PFSK-1 (cell line): Measurements from ENCODE around the gene CAMKMT.

Source experiments
- POLR2AphosphoS5 ChIP-seq: IDR thresholded peaks from 2 replicates; pipeline ENCODE4 v1.6.1; 2012; ENCODE audit warnings: low read depth, mild to moderate bottlenecking, control low read depth, low read length, moderate library complexity
- TF ChIP-seq, protein P1 (sequence below), 2 experiments: IDR thresholded peaks; 2 replicates each; pipeline versions ENCODE4 v1.6.1 to v1.8.0; 2011 to 2012; ENCODE audit warnings: low read depth in 2 of 2, low read length in 2 of 2, control low read depth in 1 of 2, inconsistent platforms in 1 of 2, mild to moderate bottlenecking in 1 of 2, moderate library complexity in 1 of 2; ENCODE audit not compliant: insufficient read depth in 1 of 2

GRCh38 chr2:44719562-44719961 is 357.8 kb downstream of the CAMKMT start:
- TF ChIP-seq POLR2AphosphoS5: no peak
- TF ChIP-seq, protein P1, sequence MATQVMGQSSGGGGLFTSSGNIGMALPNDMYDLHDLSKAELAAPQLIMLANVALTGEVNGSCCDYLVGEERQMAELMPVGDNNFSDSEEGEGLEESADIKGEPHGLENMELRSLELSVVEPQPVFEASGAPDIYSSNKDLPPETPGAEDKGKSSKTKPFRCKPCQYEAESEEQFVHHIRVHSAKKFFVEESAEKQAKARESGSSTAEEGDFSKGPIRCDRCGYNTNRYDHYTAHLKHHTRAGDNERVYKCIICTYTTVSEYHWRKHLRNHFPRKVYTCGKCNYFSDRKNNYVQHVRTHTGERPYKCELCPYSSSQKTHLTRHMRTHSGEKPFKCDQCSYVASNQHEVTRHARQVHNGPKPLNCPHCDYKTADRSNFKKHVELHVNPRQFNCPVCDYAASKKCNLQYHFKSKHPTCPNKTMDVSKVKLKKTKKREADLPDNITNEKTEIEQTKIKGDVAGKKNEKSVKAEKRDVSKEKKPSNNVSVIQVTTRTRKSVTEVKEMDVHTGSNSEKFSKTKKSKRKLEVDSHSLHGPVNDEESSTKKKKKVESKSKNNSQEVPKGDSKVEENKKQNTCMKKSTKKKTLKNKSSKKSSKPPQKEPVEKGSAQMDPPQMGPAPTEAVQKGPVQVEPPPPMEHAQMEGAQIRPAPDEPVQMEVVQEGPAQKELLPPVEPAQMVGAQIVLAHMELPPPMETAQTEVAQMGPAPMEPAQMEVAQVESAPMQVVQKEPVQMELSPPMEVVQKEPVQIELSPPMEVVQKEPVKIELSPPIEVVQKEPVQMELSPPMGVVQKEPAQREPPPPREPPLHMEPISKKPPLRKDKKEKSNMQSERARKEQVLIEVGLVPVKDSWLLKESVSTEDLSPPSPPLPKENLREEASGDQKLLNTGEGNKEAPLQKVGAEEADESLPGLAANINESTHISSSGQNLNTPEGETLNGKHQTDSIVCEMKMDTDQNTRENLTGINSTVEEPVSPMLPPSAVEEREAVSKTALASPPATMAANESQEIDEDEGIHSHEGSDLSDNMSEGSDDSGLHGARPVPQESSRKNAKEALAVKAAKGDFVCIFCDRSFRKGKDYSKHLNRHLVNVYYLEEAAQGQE (IDR thresholded peaks at IDR 0.05; ENCODE audit: insufficient read depth in 1 of 2, low read depth in 2 of 2, low read length in 2 of 2): no peak
